Naive thymus-derived CD4-positive, alpha-beta T cell (primary cell): ENCODE measurements around the gene ZNF776. TPM values are rescaled to one million over a fixed set of nuclear protein-coding genes. Genes with fewer than 3 reads are reported as not detected.

ENCODE experiments used
- ATAC-seq: fragments of 150-1000 bp; cut with Tn5 transposase; 2 replicates; pipeline ENCODE4 v1.10.0; 2021; ENCODE audit warnings: mild to moderate bottlenecking, moderate library complexity
- CTCF ChIA-PET: fragments of 350-600 bp; sonication (Branson Sonifier 250); formaldehyde crosslinking; loops from one replicate; lab custom pipeline; 2021; ENCODE audit warnings: antibody characterized with exemption; lab: Charles Lee
- POLR2A ChIA-PET: fragments of 350-600 bp; sonication (Branson Sonifier 250); formaldehyde crosslinking; loops from one replicate; lab custom pipeline; 2021; ENCODE audit warnings: antibody characterized with exemption, inconsistent platforms; lab: Charles Lee
- DNase-seq, 9 donors: peaks; one replicate each; pipeline versions ENCODE4 v3.0.0 to v3.0.0-alpha.2; 2020 to 2022; ENCODE audit warnings: mixed read lengths in 1 of 9
- H3K27ac ChIP-seq: one replicate; pipeline ENCODE4 v1.7.0; 2013; ENCODE audit warnings: mild to moderate bottlenecking, low read depth, low read length, moderate library complexity
- H3K27me3 ChIP-seq, 2 donors: one replicate each; pipeline ENCODE4 v1.7.0; 2013; ENCODE audit warnings: low read length in 2 of 2, mild to moderate bottlenecking in 2 of 2, moderate library complexity in 2 of 2; ENCODE audit not compliant: control insufficient read depth in 2 of 2, insufficient read depth in 2 of 2
- H3K36me3 ChIP-seq, 3 experiments: 1 replicate in 2 of 3; 2 replicates in 1 of 3; pipeline ENCODE4 v1.7.0; 2013; ENCODE audit warnings: low read length in 3 of 3, mild to moderate bottlenecking in 3 of 3, moderate library complexity in 1 of 3; ENCODE audit not compliant: insufficient read depth in 3 of 3, control insufficient read depth in 2 of 3
- H3K4me1 ChIP-seq, 2 donors: one replicate each; pipeline ENCODE4 v1.7.0; 2013; ENCODE audit warnings: low read length in 2 of 2, mild to moderate bottlenecking in 2 of 2, moderate library complexity in 1 of 2; ENCODE audit not compliant: control insufficient read depth in 2 of 2, insufficient read depth in 2 of 2
- H3K4me3 ChIP-seq: 2 replicates; pipeline ENCODE4 v1.7.0; 2013; ENCODE audit warnings: mild to moderate bottlenecking, low read length
- H3K9me3 ChIP-seq, 3 experiments: 1 replicate in 2 of 3; 2 replicates in 1 of 3; pipeline ENCODE4 v1.7.0; 2013; ENCODE audit warnings: low read length in 3 of 3; ENCODE audit not compliant: control insufficient read depth in 2 of 3
- H3K27ac Mint-ChIP-seq, 9 donors: one replicate each; pipeline ENCODE4 v1.8.0; 2020 to 2022; ENCODE audit warnings: mixed read lengths in 9 of 9, mild to moderate bottlenecking in 8 of 9, moderate library complexity in 5 of 9, inconsistent platforms in 2 of 9
- H3K27me3 Mint-ChIP-seq, 5 donors: one replicate each; pipeline ENCODE4 v1.8.0; 2021 to 2022; ENCODE audit warnings: mixed read lengths in 5 of 5, mild to moderate bottlenecking in 1 of 5
- H3K36me3 Mint-ChIP-seq, 5 donors: one replicate each; pipeline ENCODE4 v1.8.0; 2020 to 2022; ENCODE audit warnings: mixed read lengths in 5 of 5, mild to moderate bottlenecking in 3 of 5, inconsistent platforms in 1 of 5
- H3K4me1 Mint-ChIP-seq, 7 donors: one replicate each; pipeline ENCODE4 v1.8.0; 2020 to 2022; ENCODE audit warnings: mixed read lengths in 7 of 7, mild to moderate bottlenecking in 3 of 7, inconsistent platforms in 1 of 7
- H3K4me3 Mint-ChIP-seq, 10 donors: one replicate each; pipeline ENCODE4 v1.8.0; 2020 to 2022; ENCODE audit warnings: mild to moderate bottlenecking in 10 of 10, mixed read lengths in 10 of 10, moderate library complexity in 6 of 10, inconsistent platforms in 2 of 10
- H3K9me3 Mint-ChIP-seq, 11 donors: one replicate each; pipeline ENCODE4 v1.8.0; 2020 to 2022; ENCODE audit warnings: mixed read lengths in 11 of 11, mild to moderate bottlenecking in 4 of 11, inconsistent platforms in 1 of 11, moderate library complexity in 1 of 11
- intact Hi-C, 2 donors: fragments of 100-400 bp; cut with micrococcal nuclease; formaldehyde crosslinking; loops; one replicate each; pipeline ENCODE4 v1.15.1; 2023
- polyA plus RNA-seq, 2 donors: library from polyadenylated mRNA; unstranded; fragments of 300-500 nt; fragmentation: Illumina TruSeq; gene quantifications; one replicate each; pipeline ENCODE4 v1.2.3, GENCODE V29; 2021
- total RNA-seq, 6 experiments: library from RNA in 5 of 6; stranded (reverse) in 5 of 6; gene quantifications; 1 replicate in 5 of 6; 2 replicates in 1 of 6; pipeline ENCODE4 v1.2.3 and lab custom pipeline; 2021 to 2026

The ZNF776 gene
- total RNA-seq (10 to 100 TPM; 18.9 to 52.3 (median 21.8) TPM), polyA plus RNA-seq (10 to 100 TPM in 1 of 2 donors, 1 to 10 TPM in 1; 6.5 to 11.1 TPM), total RNA-seq (lab: John Stamatoyannopoulos, UW) (44.8 reads per million, percentile 69 among the genes with 10 or more reads in this experiment)

DNA sequence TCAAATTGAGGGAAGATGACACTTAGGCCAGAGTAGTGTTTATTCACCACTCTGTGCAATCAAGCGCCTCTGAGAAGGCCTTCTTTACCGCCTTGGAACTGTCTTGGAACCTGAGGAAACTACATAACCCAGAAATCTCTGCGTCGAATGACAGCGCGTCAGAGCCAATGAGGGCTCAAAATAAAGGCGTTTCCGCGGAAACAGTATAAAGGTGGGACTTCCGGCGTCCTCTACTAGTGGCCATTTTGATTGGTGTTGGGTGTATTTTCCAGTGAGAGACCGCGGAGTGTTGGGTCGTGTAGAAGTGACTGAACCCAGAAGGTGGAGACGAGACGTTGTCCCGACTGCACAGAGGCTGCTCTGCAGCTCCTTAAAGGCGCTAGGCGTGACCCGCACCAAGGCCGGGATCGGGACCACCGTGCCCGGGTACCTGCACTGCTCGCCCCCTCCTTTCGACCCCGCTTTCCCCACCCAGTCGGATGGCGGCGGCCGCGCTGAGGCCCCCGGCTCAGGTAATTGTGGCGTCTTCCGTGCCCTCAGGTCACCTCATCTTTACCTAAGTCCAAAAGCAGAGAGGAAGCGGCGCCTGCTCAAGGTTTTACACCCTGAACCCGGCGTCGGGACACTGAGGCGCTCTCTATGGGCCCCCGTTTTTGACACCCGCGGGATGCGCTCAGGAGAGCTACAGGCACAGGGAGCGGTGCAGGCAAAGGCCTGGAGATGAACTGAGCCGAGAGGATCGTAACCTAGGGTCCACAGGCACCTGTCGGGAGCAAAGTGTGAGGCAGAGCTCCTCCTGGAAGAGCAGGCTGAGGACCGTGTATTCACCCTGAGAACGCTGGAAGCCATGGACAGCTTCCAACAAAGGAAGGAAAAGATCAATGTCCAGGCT is at the start of gene ZNF776:
ZNF776 (plus strand) TSS at position 236 of the 892 bp plus-strand sequence; CDS start at position 480, 244 bp downstream.
- peaks cover 37 to 55% (median 48%) of the 10 kb centered on the region in 5 donors for H3K36me3 Mint-ChIP-seq
- H3K4me3 ChIP-seq: peak within 1 kb of the TSS; percentile 86
- H3K9me3 Mint-ChIP-seq: peaks cover 8 to 77% (median 51%) of the 10 kb centered on the region in 11 donors
- ATAC-seq (peak; percentile 99), DNase-seq (peak; percentile 40 to 90 (median 84))
- intact Hi-C loops: loop anchor here (1.0 to 5.0 kb wide), 22 partner anchors 20 to 532 kb away; partner anchors contain the start of genes ZNF17 (in 2 of the 2), ZNF551 (in 2 of the 2), ZNF586 (in 2 of the 2) and ZNF671 (in 2 of the 2)
- peaks cover 6 to 16% of the 10 kb centered on the region in 2 donors for H3K4me1 ChIP-seq
- peak within 1 kb of the TSS; percentile 81 to 99 (median 94) for H3K27ac Mint-ChIP-seq
- peak within 1 kb of the TSS; percentile 91 to 99 (median 94) for H3K4me3 Mint-ChIP-seq
- H3K27ac ChIP-seq: peak within 1 kb of the TSS; percentile 85
- H3K36me3 ChIP-seq: peaks cover 12 to 47% (median 34%) of the 10 kb centered on the region in 3 experiments
- no peaks in the 10 kb centered on the region for H3K27me3 Mint-ChIP-seq
- CTCF ChIA-PET: interaction anchor here (0.5 to 0.6 kb wide), 2 partner anchors 121 to 345 kb away, joined by 3 read pairs; no protein-coding TSS in a partner anchor
- POLR2A ChIA-PET: interaction anchor here (1.0 to 2.2 kb wide), 4 partner anchors 9 to 72 kb away, joined by 3 to 13 read pairs (median 6); partner anchors contain the start of genes ZNF552 and ZNF671
- H3K27me3 ChIP-seq: no peaks in the 10 kb centered on the region
- peaks cover 13 to 40% (median 26%) of the 10 kb centered on the region in 7 donors for H3K4me1 Mint-ChIP-seq
- H3K9me3 ChIP-seq: peaks cover 0 to 41% (median 34%) of the 10 kb centered on the region in 3 experiments

DNA sequence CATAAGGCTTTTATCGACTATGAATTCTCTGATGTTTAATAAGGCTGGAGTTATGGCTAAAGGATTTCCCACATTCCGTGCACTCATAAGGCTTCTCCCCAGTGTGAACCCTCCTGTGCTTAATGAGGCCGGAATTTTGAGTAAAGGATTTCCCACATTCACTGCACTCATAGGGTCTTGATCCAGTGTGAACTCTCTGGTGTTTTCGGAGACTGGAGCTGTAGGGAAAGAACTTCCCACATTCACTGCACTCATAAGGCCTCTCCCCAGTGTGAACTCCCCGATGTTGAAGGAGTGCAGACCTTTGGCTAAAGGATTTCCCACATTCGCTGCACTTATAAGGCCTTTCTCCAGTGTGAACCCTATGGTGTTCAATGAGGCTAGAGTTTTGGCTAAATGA is 45.0 kb upstream of the ZNF776 start:
- no peak for ATAC-seq
- H3K36me3 Mint-ChIP-seq: peaks cover 53 to 84% (median 80%) of the 10 kb centered on the region in 5 donors
- DNase-seq: no peak
- H3K4me1 Mint-ChIP-seq: peaks cover 0 to 5% (median 0%) of the 10 kb centered on the region in 7 donors
- Histone ChIP-seq H3K27me3 (no peaks in the 10 kb centered on the region), H3K36me3 (peaks cover 8 to 62% (median 8%) of the 10 kb centered on the region in 3 experiments), H3K4me3 (no peak overlapping the region), H3K9me3 (peaks cover 0 to 92% (median 48%) of the 10 kb centered on the region in 3 experiments), H3K27ac (no peak overlapping the region), H3K4me1 (no peaks in the 10 kb centered on the region)
- H3K27me3 Mint-ChIP-seq: peaks cover 0 to 9% (median 0%) of the 10 kb centered on the region in 5 donors
- intact Hi-C loops: no loop called here
- H3K9me3 Mint-ChIP-seq: peaks cover 27 to 96% (median 83%) of the 10 kb centered on the region in 11 donors
- POLR2A ChIA-PET: no interaction called here
- CTCF ChIA-PET: no interaction called here
- H3K27ac Mint-ChIP-seq: no peak overlapping the region
- no peak overlapping the region for H3K4me3 Mint-ChIP-seq

DNA sequence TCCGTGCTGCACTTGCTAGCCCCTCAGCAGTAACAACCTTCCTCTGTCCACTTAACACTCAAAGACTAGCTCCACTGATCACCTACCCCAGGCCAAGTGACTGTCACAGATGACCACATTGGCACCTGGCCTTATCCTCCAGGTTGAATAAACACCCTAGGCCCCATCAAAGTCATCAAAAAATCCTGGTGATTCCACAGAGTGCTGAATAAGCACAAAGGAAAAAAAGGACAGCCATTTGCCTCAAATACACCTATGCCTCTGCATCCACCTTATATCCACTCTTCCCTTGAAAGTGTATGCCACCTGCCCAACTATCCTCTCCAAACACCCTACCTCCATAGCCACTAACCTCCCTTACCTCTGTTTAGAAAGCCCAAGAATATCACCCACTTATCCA is 40.3 kb upstream of the ZNF776 start:
- no peak for ATAC-seq
- H3K27ac ChIP-seq: no peak overlapping the region
- peaks cover 0 to 81% (median 28%) of the 10 kb centered on the region in 3 experiments for H3K9me3 ChIP-seq
- peak overlapping the region in 6 of 10 donors; percentile 4 to 36 (median 26) for H3K4me3 Mint-ChIP-seq
- no peaks in the 10 kb centered on the region for H3K4me1 ChIP-seq
- H3K36me3 Mint-ChIP-seq: peaks cover 39 to 75% (median 63%) of the 10 kb centered on the region in 5 donors
- intact Hi-C loops: no loop called here
- no peak overlapping the region for H3K4me3 ChIP-seq
- POLR2A ChIA-PET: interaction anchor here (1.8 kb wide), 1 partner anchor 22 kb away, joined by 4 read pairs; no protein-coding TSS in a partner anchor
- H3K27me3 Mint-ChIP-seq: peaks cover 0 to 24% (median 11%) of the 10 kb centered on the region in 5 donors
- no peaks in the 10 kb centered on the region for H3K27me3 ChIP-seq
- H3K27ac Mint-ChIP-seq: peak overlapping the region in 1 of 9 donors; percentile 63
- peaks cover 8 to 55% (median 8%) of the 10 kb centered on the region in 3 experiments for H3K36me3 ChIP-seq
- CTCF ChIA-PET: no interaction called here
- peaks cover 26 to 97% (median 87%) of the 10 kb centered on the region in 11 donors for H3K9me3 Mint-ChIP-seq
- no peak for DNase-seq
- H3K4me1 Mint-ChIP-seq: peaks cover 0 to 17% (median 10%) of the 10 kb centered on the region in 7 donors

DNA sequence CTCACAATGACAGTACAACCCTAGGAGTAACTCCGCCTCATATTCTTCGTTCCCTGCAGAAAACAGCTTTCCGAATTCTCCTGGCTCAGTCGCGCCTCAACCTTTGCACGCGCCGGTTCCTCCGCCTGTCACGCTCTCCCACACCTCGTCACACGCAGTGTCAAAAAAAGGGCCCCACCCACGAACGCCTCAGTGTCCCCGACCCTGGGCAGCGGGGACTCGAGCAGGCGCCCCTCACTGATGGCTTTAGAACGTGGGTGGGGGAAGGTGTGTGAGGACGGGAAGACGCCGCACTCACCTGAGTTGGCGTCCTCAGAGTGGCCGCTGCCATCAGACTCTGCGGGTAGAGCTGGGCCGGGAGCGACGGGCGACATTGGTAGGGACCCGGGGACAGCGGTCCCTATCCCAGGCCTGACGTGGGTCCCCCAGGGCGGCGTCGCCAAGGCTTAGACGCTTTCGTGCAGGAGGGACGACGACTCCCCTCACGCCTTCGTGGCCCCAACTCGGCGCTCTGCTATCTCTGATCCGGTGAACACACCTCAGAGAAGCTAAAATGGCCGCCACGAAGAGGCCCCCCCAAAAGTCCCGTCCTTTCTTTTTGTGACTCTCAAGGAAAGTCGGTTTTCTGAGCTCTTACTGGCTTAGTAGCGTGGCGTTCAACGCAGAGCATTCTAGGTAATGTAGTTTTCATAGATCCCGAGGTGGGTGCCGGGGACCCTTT is 37.8 kb upstream of the ZNF776 start, which contains the start of gene ZNF154:
ZNF154 (minus strand) TSS at position 564 of the 721 bp plus-strand sequence; CDS start at position 331, 233 bp downstream.
- intact Hi-C loops: loop anchor here in 1 of 2 donors (1.0 kb wide), 1 partner anchor 18 kb away; the partner anchor contains the start of gene ZNF671
- H3K27ac Mint-ChIP-seq: peak within 1 kb of the TSS; percentile 23 to 94 (median 83)
- CTCF ChIA-PET: interaction anchor here (0.7 kb wide), 1 partner anchor 96 kb away, joined by 3 read pairs; no protein-coding TSS in a partner anchor

DNA sequence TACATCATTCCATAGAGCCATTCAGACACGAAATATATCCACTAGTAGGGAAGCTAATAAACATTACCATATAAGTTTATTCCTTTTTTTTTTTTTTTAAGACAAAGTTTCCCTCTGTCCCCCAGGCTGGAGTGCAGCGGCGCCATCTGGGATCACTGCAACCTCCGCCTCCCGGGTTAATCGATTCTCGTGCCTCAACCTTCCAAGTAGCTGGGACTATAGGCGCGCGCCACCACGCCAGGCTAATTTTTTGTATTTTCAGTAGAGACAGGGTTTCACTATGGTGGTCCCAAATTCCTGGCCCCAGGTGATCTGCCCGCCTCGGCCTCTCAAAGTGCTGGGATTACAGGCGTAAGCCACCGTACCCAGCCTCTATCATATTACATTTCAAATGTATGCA is 37.0 kb upstream of the ZNF776 start:
- Histone ChIP-seq H3K27ac (no peak overlapping the region), H3K4me1 (no peaks in the 10 kb centered on the region), H3K36me3 (peaks cover 0 to 24% (median 0%) of the 10 kb centered on the region in 3 experiments), H3K4me3 (no peak overlapping the region), H3K9me3 (peaks cover 0 to 52% (median 6%) of the 10 kb centered on the region in 3 experiments), H3K27me3 (no peaks in the 10 kb centered on the region)
- peak overlapping the region in 1 of 9 donors; percentile 75 for H3K27ac Mint-ChIP-seq
- no peak for ATAC-seq
- H3K4me3 Mint-ChIP-seq: peak overlapping the region in 7 of 10 donors; percentile 59 to 90 (median 86)
- peaks cover 26 to 97% (median 81%) of the 10 kb centered on the region in 11 donors for H3K9me3 Mint-ChIP-seq
- no peak for DNase-seq
- ChIA-PET POLR2A (interaction anchor here (1.2 kb wide), 1 partner anchor 138 kb away, joined by 3 read pairs; no protein-coding TSS in a partner anchor), CTCF (interaction anchor here (0.7 kb wide), 1 partner anchor 96 kb away, joined by 3 read pairs; no protein-coding TSS in a partner anchor)
- intact Hi-C loops: loop anchor here in 1 of 2 donors (1.0 kb wide), 1 partner anchor 18 kb away; the partner anchor contains the start of gene ZNF671
- peaks cover 44 to 68% (median 46%) of the 10 kb centered on the region in 5 donors for H3K36me3 Mint-ChIP-seq
- peaks cover 0 to 24% (median 10%) of the 10 kb centered on the region in 5 donors for H3K27me3 Mint-ChIP-seq
- H3K4me1 Mint-ChIP-seq: peaks cover 0 to 17% (median 10%) of the 10 kb centered on the region in 7 donors

More for the DNA sequence above, 37.8 kb upstream of the ZNF776 start, which contains the start of gene ZNF154:
- H3K4me3 ChIP-seq: peak within 1 kb of the TSS; percentile 38
- peak; percentile 92 for ATAC-seq
- H3K4me3 Mint-ChIP-seq: peak within 1 kb of the TSS; percentile 59 to 90 (median 82)
- H3K9me3 Mint-ChIP-seq: peaks cover 27 to 97% (median 81%) of the 10 kb centered on the region in 11 donors
- peaks cover 0 to 24% (median 11%) of the 10 kb centered on the region in 5 donors for H3K27me3 Mint-ChIP-seq
- DNase-seq: peak; percentile 10 to 76 (median 44)
- H3K4me1 ChIP-seq: no peaks in the 10 kb centered on the region
- POLR2A ChIA-PET: interaction anchor here (0.7 to 1.4 kb wide), 3 partner anchors 9 to 137 kb away, joined by 3 read pairs; no protein-coding TSS in a partner anchor
- no peaks in the 10 kb centered on the region for H3K27me3 ChIP-seq
- H3K9me3 ChIP-seq: peaks cover 0 to 60% (median 12%) of the 10 kb centered on the region in 3 experiments
- H3K36me3 ChIP-seq: peaks cover 0 to 32% (median 0%) of the 10 kb centered on the region in 3 experiments
- peaks cover 0 to 17% (median 10%) of the 10 kb centered on the region in 7 donors for H3K4me1 Mint-ChIP-seq
- H3K27ac ChIP-seq: peak within 1 kb of the TSS; percentile 78
- peaks cover 44 to 68% (median 47%) of the 10 kb centered on the region in 5 donors for H3K36me3 Mint-ChIP-seq
